ENCODE measurements around the gene MINDY3.

GRCh38 chr10:15869935-15870334 is 9.6 kb upstream of the MINDY3 start:
- no peak for TF ChIP-seq YY1 (IDR thresholded peaks at IDR 0.05; ENCODE audit: insufficient read depth, insufficient read length)
- no peak for TF ChIP-seq ZNF274 (IDR thresholded peaks at IDR 0.05; ENCODE audit: low read depth, low read length)
- no peak for TF ChIP-seq SUZ12 (IDR thresholded peaks at IDR 0.05; ENCODE audit: extremely low read depth, insufficient read depth, insufficient read length)
